Glomerular visceral epithelial cell (primary cell): ENCODE data around the gene SLC2A4RG.

Source experiments
- DNase-seq: peaks from one replicate; pipeline ENCODE4 v3.0.0-alpha.2; 2016; ENCODE audit errors: extremely low spot score

SLC2A4RG gene

GRCh38 chr20:63752411-63753101, 13.0 kb downstream of the SLC2A4RG start:
- DNase-seq = no peak

GRCh38 chr20:63753381-63753780, 13.8 kb downstream of the SLC2A4RG start:
- no peak for DNase-seq

GRCh38 chr20:63754008-63754407, 14.4 kb downstream of the SLC2A4RG start:
- no peak for DNase-seq

GRCh38 chr20:63755933-63756647, 16.5 kb downstream of the SLC2A4RG start:
- DNase-seq = no peak

- DNase-seq = no peak
Observed at GRCh38 chr20:63756648-63756991, 17.0 kb downstream of the SLC2A4RG start.

GRCh38 chr20:63758152-63758551, 18.6 kb downstream of the SLC2A4RG start:
- no peak for DNase-seq

- DNase-seq = no peak
Observed at GRCh38 chr20:63759377-63759901, 19.9 kb downstream of the SLC2A4RG start.

GRCh38 chr20:63765082-63765873, 25.7 kb downstream of the SLC2A4RG start:
- no peak for DNase-seq

GRCh38 chr20:63765902-63766301, 26.3 kb downstream of the SLC2A4RG start:
- DNase-seq = no peak

GRCh38 chr20:63766695-63767426, 27.3 kb downstream of the SLC2A4RG start:
- no peak for DNase-seq

GRCh38 chr20:63767456-63767855, 27.9 kb downstream of the SLC2A4RG start:
- DNase-seq = no peak

- DNase-seq = no peak
Observed at GRCh38 chr20:63767886-63768285, 28.3 kb downstream of the SLC2A4RG start.

- DNase-seq = no peak
Observed at GRCh38 chr20:63768591-63769515, 29.3 kb downstream of the SLC2A4RG start.

GRCh38 chr20:63769891-63770474, 30.4 kb downstream of the SLC2A4RG start:
- DNase-seq = no peak

GRCh38 chr20:63771046-63771707, 31.6 kb downstream of the SLC2A4RG start:
- no peak for DNase-seq

GRCh38 chr20:63772781-63773518, 33.4 kb downstream of the SLC2A4RG start:
- no peak for DNase-seq

GRCh38 chr20:63773571-63774241, 34.1 kb downstream of the SLC2A4RG start:
- no peak for DNase-seq

- DNase-seq = no peak
Observed at GRCh38 chr20:63774306-63774705, 34.7 kb downstream of the SLC2A4RG start.
